Stimulated activated naive CD8-positive, alpha-beta T cell treated with anti-CD3 and anti-CD28 coated beads, Interleukin-15, Interleukin-2, amounts not matched to agents 100 U/mL and 50 U/mL, for 24 hours (primary cell): ENCODE data around the gene SLC35G2.
A peak's percentile ranks its signal among the peaks of the same experiment; 100 is the strongest.
"Not testable (repeated sequence)": the region's sequence is repeated elsewhere in the genome, so short reads cannot be mapped to it uniquely, and the experiment has no call there.

ENCODE experiments used
- ATAC-seq: fragments of 150-1000 bp; cut with Tn5 transposase; one replicate; pipeline ENCODE4 v1.10.0; 2021
- DNase-seq: peaks from one replicate; pipeline ENCODE4 v3.0.0; 2021

SLC35G2 gene

GRCh38 chr3:136818769-136819391 lies at the start of gene SLC35G2:
TSS of gene SLC35G2 (plus strand) at chr3:136819126. CDS start at chr3:136854461, 35,335 bp downstream.
- peak; percentile 69 for DNase-seq
- ATAC-seq = peak; percentile 72

- ATAC-seq (no peak), DNase-seq (no peak)
Observed at GRCh38 chr3:136772709-136773108, 46.2 kb upstream of the SLC35G2 start.

GRCh38 chr3:136778865-136779264 lies 40.1 kb upstream of the SLC35G2 start:
- DNase-seq = no peak
- no peak for ATAC-seq

- ATAC-seq (no peak), DNase-seq (no peak)
Observed at GRCh38 chr3:136780741-136781140, 38.2 kb upstream of the SLC35G2 start.

GRCh38 chr3:136783708-136784191 lies 35.2 kb upstream of the SLC35G2 start:
- DNase-seq (no peak), ATAC-seq (no peak)

GRCh38 chr3:136787349-136787748 lies 31.6 kb upstream of the SLC35G2 start:
- DNase-seq (peak; percentile 13), ATAC-seq (peak; percentile 56)

- DNase-seq (no peak), ATAC-seq (no peak)
Observed at GRCh38 chr3:136788154-136788553, 30.8 kb upstream of the SLC35G2 start.

- no peak for ATAC-seq
Observed at GRCh38 chr3:136789976-136790375, 28.9 kb upstream of the SLC35G2 start.

GRCh38 chr3:136790786-136791185 lies 28.1 kb upstream of the SLC35G2 start:
- DNase-seq = no peak
- ATAC-seq = no peak

More at GRCh38 chr3:136789976-136790375, 28.9 kb upstream of the SLC35G2 start:
- no peak for DNase-seq

- ATAC-seq = no peak
- DNase-seq = no peak
Observed at GRCh38 chr3:136792556-136793330, 26.2 kb upstream of the SLC35G2 start.

- not testable (repeated sequence) for DNase-seq, ATAC-seq
Observed at GRCh38 chr3:136801146-136801545, 17.8 kb upstream of the SLC35G2 start.

- ATAC-seq (no peak), DNase-seq (no peak)
Observed at GRCh38 chr3:136802481-136802996, 16.4 kb upstream of the SLC35G2 start.

GRCh38 chr3:136804141-136804540 lies 14.8 kb upstream of the SLC35G2 start:
- DNase-seq (no peak), ATAC-seq (no peak)

- DNase-seq (no peak), ATAC-seq (no peak)
Observed at GRCh38 chr3:136804813-136805212, 14.1 kb upstream of the SLC35G2 start.

- no peak for ATAC-seq
- DNase-seq = no peak
Observed at GRCh38 chr3:136805795-136806194, 13.1 kb upstream of the SLC35G2 start.

- no peak for DNase-seq
- no peak for ATAC-seq
Observed at GRCh38 chr3:136811701-136812100, 7.2 kb upstream of the SLC35G2 start.

GRCh38 chr3:136817448-136817847 lies 1.5 kb upstream of the SLC35G2 start:
- DNase-seq (no peak), ATAC-seq (no peak)

- DNase-seq (peak; percentile 71), ATAC-seq (peak; percentile 97)
Observed at GRCh38 chr3:136818191-136818768, 646 bp upstream of the SLC35G2 start.

GRCh38 chr3:136819392-136819730 lies 435 bp downstream of the SLC35G2 start:
- ATAC-seq = peak; percentile 12
- peak; percentile 54 for DNase-seq

- DNase-seq (peak; percentile 52), ATAC-seq (no peak)
Observed at GRCh38 chr3:136819731-136820679, 1.1 kb downstream of the SLC35G2 start.

- no peak for DNase-seq
- no peak for ATAC-seq
Observed at GRCh38 chr3:136831461-136831860, 12.5 kb downstream of the SLC35G2 start.
